ENCODE measurements around the gene CFAP43. TPM values are rescaled to one million over a fixed set of nuclear protein-coding genes. Genes with fewer than 3 reads are reported as not detected.
"Not testable (repeated sequence)": the region's sequence is repeated elsewhere in the genome, so short reads cannot be mapped to it uniquely, and the experiment has no call there.

CFAP43 gene
- total RNA-seq, 1 donor from 2014 or later, result 0.98 TPM

DNA sequence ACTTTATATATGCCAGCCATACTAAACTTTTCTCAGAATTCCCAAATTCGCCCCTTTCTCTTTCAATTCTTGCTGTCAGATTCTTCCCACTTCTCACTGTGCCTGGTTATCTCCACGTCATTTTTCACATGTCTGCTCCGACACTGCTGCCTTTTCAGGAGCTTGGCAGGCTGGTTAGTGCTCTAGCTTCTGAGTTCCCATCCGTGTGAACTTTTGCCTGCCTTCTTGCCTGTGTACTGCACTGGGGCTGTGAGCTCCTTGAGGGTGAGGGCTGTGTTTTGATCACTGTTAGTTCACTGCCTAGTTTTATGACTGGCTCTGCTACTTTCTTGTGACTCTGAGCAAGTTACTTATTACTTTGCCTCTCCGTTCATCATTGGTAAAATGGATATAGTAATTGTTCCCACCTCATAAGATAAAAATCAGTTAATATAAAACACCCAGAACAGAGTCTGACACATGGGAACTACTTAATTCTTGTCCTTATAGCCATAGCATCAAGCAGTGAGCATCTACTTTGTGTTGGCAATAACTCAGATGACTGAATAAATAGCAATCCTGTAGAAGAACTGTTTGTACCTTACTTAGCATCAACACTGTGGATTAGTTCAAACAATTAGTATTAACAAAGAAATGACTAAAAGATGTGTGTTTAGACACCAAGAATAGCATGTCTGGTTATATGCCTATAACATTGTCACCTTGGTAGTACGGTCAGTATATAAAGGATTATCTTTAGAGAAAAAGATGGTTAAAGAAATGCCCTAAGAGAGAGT is 28.0 kb upstream of the CFAP43 start:
- DNase-seq (ENCODE audit: low spot score) (no peak), ATAC-seq (no peak)
- intact Hi-C loops (cut with DNase I), result no loop called here

DNA sequence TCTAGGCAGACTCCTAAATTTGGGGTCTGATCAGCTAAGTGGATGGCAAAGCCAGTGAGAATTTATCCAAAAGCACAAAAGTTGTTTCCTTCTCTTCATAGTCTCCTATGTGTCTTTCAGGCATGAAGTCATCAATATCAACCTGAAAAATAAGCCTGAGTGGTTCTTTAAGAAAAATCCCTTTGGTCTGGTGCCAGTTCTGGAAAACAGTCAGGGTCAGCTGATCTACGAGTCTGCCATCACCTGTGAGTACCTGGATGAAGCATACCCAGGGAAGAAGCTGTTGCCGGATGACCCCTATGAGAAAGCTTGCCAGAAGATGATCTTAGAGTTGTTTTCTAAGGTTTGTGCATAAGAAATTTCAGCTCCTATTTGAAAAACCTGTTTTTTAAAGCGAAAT is 27.3 kb upstream of the CFAP43 start:
- ATAC-seq (no peak), DNase-seq (ENCODE audit: low spot score) (no peak)
- intact Hi-C loops (cut with DNase I), result no loop called here

DNA sequence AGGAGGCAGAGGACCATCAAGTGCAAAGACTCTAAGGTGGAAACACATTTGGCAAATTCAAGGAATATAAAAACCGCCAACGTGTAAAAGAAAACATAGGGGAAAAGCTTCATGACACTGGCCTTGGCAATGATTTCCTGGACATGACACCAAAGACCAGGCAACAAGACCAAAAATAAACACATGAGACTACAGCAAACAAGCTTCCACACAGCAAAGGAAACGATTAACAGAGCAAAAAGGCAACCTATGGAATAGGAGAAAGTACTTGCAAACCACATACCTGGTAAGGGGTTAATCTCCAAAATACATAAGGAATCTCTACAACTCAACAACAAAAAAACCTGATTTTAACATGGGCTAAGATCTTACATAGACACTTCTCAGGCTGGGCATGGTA is 26.0 kb upstream of the CFAP43 start:
- no peak for ATAC-seq
- intact Hi-C loops (cut with DNase I), result no loop called here
- no peak for DNase-seq (ENCODE audit: low spot score)

DNA sequence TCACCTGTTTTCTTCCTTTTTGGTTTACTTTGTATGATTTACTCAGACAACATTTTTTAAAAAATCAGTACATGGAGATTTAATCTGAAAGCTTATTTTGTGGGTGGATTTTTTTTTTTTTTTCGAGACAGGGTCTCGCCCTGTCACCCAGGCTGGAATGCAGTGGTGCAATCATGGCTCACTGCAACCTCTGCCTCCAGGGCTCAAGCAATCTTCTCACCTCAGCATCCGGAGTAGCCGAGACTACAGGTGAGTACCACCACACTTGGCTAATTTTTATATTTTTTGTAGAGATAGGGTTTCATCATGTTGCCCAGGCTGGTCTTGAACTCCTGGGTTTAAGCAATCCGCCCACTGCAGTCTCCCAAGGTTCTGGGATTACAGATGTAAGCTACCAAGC is 25.1 kb upstream of the CFAP43 start:
- DNase-seq (ENCODE audit: low spot score) (no peak), ATAC-seq (no peak)
- intact Hi-C loops (cut with DNase I), result no loop called here

DNA sequence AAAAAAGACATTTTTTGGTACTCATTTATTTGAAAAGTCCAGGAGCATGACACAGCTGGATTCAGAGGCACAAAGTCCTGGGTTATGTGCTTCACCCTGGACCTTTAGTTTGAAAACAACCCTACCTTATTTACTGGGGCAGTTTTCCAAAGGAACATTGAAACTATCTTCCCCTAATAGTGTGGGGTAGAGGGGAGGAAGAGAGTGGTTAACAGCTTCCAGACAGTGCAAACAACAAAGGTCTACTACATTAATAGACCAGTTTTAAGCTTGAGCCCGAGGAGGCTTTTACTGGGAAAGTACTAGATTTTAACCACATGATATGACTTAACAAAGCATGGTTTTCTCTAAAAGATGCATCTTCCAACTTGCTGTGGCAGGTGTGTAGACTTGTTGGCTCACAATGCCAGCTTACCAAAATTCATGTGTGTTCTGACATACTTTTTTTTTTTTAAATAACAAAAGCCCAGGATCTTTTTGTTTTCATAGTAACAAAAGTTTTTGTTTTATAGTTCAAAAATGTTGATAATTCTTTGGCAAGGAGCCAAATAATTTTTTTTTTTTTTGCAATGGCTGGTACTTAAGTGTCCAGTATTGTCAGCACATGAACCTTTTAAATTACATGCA is 24.3 kb upstream of the CFAP43 start:
- no peak for DNase-seq (ENCODE audit: low spot score)
- intact Hi-C loops (cut with DNase I), result no loop called here
- no peak for ATAC-seq

DNA sequence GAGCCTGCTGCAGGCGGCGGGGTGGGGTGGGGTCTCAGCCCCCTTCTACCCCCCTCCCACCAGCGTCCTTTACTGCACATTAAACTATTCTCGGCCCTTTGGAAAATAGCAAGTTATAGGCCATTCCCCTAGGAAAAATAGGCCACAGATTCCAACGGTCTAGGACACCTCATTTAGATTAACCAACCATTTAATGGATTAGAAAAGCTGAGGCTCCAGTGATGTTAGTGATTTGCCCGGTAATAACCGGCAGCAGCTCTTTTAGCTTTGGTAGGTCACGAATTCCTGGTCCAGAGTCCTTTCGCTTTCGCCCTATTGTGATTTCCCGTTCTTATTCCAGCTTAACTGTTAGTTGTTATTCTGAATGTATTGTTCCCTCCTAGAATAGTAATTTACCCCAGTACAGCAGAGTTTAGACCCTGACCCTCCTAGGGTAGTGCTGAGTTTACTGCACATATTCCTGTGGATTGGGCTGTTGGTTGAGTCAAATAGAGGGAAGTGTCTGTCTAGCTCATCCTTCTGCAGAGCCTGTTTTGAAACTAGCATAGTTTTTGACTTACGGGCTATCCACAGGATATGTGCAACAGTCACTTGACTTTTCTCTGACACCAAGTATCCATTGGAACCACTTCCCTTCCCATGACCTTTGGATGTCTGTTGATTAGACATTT is 23.3 kb upstream of the CFAP43 start:
- peak; percentile 79 for ATAC-seq
- DNase-seq (ENCODE audit: low spot score), result no peak

DNA sequence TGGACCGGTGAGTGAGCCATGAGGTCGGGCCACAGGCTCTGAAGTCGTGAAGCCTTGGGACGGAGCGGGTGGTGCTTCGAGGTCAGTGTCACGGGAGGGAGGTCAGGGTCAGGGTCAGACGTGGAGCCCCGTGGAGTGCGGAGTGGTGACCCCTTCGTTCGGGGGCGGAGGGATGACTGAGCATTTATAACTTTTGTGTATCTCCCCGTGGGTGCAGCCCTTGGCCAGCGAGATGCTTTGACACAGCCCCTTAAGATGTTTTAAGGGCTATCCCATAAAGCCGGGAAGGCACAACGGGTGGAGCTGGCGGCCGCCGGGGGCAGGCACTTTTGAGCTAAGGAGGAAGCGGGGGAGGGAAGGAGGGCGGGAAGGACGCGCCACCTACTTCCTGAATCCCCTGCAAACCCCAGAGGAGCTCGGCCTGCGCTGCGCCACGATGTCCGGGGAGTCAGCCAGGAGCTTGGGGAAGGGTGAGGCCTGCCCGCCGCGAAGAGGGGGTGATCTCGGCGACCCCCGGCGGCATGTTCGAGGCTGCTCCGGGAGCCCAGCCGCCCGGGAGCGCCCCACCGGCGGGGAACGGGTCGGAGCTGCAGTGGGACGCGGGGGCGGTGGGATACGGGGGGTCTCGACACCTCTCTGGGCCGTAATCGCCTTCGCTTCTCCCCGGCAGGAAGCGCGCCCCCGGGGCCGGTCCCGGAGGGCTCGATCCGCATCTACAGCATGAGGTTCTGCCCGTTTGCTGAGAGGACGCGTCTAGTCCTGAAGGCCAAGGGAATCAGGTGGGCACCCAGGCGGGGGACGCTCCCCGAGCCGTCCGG is 22.5 kb upstream of the CFAP43 start, which contains the start of gene GSTO1:
Gene GSTO1, plus strand, starts transcription at position 400 of the 818 bp plus-strand sequence. Its CDS starts 37 bp downstream, at position 437.
- peak; percentile 88 for DNase-seq (ENCODE audit: low spot score)
- intact Hi-C loops (cut with DNase I), result loop anchor here (2.0 kb wide), 1 partner anchor 18 kb away; no protein-coding TSS in a partner anchor
- ATAC-seq, result peak; percentile 93

More for the DNA sequence above, 23.3 kb upstream of the CFAP43 start:
- intact Hi-C loops (cut with DNase I), result loop anchor here (2.0 kb wide), 1 partner anchor 19 kb away; no protein-coding TSS in a partner anchor

DNA sequence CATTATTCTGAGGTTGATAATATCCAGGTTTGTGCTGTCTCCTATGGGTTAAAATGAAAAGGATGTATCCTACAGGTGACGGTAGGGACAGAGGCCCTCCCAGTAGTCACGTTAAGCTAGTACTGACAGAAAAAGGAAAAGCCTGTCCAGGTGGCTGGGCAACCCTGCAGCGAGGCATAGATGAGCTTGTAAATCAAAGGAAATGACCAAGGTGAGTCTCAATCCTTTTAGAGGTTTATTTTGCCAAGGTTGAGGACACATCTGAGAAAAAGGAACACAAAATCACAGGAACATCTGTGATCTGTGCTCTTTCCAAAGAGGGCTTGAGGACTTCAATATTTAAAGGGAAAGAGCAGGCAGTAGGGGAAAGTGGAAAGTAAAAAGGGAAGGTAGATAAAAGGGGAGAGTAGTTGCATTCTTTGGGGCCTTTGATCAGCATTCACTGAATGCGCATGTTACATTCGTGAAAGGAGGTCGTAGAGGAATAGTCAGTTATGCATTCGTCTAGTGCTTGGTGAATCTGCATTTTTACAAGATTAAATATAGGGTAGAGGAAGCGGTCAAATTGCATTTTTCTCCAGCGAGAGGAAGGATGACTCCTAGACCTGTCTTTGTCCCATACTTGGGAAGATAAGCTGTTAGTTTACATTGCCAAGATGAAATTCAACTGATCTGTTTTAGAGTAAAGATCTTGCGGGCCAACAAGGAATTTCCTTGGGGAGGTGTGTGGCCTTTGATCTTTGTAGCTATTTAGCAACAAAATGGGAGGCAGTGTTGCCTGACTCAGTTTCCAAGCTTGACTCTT is 21.6 kb upstream of the CFAP43 start:
- intact Hi-C loops (cut with DNase I), result loop anchor here (2.0 kb wide), 1 partner anchor 17 kb away; no protein-coding TSS in a partner anchor
- ATAC-seq (no peak), DNase-seq (ENCODE audit: low spot score) (no peak)

DNA sequence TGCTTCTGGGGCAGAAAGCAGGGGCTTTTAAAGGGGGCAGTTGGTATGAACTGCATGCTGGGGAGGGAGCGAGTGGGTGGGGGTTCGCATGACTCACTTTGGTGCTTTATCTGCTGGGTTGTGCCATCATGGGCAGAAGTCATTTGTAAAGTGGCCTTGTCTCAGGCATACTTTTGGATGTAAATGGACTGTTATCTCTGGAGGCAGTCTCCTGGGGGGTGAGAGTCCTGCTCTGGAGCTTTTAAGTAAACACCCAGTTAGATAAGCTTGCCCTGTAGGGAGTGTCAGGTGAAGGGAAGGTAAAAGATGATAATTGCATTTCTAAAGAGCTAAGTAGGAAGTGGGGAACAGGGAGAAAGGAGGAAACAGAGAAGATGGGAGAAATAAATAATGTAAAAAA is 20.9 kb upstream of the CFAP43 start:
- DNase-seq (ENCODE audit: low spot score) (no peak), ATAC-seq (no peak)
- intact Hi-C loops (cut with DNase I), result no loop called here

DNA sequence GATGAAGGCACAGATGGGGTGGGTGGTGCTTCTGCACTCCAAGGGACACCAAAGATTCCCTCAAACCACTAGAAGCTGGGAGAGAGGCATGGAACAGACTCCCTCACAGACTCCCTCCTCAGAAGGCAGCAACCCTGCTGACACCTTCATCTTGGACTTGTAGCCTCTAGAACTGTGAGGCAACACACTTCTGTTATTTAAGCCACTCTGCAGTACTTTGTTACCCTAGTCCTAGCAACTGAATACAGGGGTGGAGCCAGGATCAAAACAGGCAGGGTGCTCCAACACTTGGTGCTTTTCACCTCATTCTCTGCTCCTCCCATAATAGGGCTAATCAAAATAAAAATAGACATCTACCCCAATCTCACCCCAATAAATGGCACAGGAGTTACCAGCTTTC is 20.2 kb upstream of the CFAP43 start:
- ATAC-seq (no peak), DNase-seq (ENCODE audit: low spot score) (no peak)
- intact Hi-C loops (cut with DNase I), result no loop called here

DNA sequence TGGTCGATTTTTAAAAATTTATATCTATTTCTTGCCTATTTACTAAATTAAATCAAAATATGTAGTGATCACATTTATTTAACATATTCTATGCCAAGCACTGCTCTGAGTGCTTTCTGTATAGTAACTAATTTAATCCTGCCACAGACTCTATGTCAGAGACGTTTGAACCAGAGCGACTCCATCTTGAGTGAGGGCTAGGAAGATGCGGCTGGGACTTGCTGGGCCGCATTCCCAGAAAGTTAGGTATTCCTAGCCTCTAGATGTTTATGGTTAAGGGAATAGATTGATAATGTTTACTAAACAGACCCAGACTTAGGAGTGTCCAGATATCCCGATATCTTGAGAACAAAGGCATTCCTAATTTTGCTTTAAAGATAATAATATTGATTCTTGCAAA is 19.3 kb upstream of the CFAP43 start:
- DNase-seq (ENCODE audit: low spot score) (no peak), ATAC-seq (no peak)
- intact Hi-C loops (cut with DNase I), result no loop called here

DNA sequence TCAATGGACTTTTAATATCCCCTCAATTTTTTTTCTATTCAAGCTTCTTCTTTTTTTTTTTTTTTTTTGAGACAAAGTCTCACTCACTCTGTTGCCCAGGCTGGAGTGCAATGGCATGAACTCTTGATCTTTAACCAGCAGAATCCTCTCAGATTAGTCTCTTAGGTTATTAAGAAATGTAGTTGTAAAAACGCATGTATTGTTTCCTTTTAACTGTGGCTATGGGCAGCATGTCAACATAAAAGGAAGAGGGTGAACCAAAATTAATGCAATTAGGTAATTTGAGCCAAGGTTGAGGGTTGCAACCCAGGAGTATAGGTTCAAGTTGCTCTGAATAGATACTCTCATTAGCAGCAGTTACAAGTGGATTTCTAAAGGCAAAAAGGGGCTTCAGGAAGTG is 18.2 kb upstream of the CFAP43 start:
- DNase-seq (ENCODE audit: low spot score), result no peak
- intact Hi-C loops (cut with DNase I), result no loop called here
- ATAC-seq, result no peak

DNA sequence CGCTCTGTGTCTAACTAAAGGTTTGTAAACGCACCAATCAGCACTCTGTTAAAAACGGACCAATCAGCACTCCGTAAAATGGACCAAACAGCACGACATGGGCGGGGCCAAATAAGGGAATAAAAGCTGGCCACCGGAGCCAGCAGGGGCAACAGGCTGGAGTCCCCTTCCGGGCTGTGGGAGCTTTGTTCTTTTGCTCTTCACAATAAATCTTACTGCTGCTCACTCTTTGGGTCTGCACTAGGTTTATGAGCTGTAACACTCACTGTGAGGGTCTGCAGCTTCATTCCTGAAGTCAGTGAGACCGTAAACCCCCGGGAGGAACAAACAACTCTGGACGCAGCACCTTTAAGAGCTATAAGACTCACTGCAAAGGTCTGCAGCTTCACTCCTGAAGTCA is 16.8 kb upstream of the CFAP43 start:
- ATAC-seq; intact Hi-C loops (cut with DNase I); DNase-seq (ENCODE audit: low spot score): not testable (repeated sequence)

DNA sequence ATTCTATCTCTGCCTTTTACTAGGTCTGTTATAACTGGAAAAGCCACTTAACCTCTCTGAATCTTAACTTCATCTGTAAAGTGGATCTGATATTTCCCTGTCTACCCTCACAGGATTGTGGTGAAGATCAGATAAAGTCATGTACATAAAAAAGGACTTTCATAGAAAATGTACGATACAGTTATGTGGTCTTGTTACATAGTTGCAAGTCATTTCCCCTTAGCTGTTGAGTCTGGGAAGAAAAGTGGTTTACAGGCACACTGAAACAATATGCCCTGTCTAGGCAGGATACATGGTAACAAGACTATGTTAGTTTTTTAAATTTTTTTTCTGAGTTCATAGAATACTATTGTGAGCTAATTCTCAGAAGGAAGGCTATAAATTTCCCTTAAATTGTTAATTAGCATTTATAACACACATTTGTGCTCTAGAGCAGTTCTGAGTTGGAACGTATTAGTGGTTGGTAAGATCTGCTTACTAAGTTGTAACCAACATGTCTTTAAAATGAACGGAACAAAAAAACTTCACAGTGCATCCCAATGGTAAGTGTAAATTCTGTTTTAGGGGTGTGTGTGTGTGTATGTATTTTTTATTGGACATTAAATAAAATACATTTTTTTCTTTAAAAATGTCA is 15.5 kb upstream of the CFAP43 start:
- DNase-seq (ENCODE audit: low spot score) (no peak), ATAC-seq (no peak)
- intact Hi-C loops (cut with DNase I), result no loop called here

DNA sequence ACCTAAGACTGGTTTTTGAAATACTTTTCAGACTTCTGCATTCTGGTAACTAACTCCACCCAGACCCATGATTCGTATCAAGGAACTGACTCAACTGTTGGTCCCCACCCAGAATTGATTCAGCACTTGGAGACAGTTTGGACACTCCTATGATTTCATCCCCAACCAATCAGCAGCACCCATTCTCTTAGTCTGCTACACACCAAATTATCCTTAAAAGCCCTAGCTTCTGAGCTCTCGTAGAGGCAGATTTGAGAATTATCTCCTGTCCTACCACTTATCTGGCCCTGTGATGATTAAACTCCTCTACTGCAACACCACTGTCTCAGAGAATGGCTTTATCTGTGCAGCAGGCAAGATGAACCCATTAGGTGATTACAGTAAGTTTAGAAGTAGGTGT is 14.8 kb upstream of the CFAP43 start:
- no peak for DNase-seq (ENCODE audit: low spot score)
- ATAC-seq, result no peak
- intact Hi-C loops (cut with DNase I), result no loop called here

DNA sequence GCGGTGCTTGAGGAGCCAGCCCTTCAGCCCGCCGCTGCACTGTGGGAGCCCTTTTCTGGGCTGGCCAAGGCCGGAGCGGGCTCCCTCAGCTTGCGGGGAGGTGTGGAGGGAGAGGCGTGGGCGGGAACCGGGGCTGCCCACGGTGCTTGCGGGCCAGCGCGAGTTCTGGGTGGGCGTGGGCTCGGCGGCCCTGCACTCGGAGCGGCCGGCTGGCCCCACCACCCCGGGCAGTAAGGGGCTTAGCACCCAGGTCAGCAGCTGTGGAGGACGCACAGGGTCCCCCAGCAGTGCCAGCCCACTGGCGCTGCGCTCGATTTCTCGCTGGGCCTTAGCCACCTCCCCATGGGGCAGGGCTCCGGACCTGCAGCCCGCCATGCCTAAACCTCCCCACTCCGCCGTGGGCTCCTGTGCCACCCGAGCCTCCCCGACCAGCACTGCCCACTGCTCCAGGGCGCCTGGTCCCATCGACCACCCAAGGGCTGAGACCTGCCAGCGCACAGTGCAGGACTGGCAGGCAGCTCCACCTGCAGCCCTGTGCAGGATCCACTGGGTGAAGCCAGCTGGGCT is 13.0 kb upstream of the CFAP43 start:
- DNase-seq (ENCODE audit: low spot score) (no peak), ATAC-seq (no peak)
- intact Hi-C loops (cut with DNase I), result no loop called here

DNA sequence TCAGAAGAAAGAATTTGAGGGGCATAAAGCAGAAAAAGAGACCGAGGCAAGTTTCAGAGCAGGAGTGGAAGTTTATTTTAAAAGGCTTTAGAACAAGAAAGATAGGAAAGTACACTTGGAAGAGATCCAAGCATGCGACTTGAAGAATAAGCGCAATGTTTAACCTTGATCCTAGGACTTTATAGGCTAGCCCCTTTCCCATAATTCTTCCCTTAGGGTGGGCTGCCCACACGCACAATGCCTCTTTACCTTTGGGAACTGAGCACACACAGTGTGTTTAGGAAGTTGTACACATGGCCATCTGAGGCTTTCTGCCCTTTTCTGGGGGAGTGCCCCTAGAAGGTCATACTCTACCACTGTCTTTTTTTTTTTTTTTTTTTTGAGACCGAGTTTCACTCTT is 11.3 kb upstream of the CFAP43 start:
- DNase-seq (ENCODE audit: low spot score) (no peak), ATAC-seq (no peak)

DNA sequence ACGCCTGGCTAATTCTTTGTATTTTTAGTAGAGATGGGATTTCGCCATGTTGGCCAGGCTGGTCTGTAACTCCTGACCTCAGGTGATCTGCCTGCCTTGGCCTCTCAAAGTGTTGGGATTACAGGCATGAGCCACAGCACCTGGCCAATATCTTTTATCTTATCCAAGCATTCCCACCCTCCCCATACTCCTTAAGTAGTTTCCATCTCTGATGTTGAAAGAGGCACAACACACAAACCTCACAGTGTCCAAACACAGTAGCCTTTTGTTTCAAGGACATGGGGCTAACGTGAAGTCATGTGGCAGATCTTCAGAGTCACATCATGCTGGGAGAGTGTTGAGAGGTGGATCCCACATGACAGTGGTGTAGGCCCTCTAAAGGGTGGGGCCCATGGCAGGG is 10.8 kb upstream of the CFAP43 start:
- intact Hi-C loops (cut with DNase I); DNase-seq (ENCODE audit: low spot score): not testable (repeated sequence)
- peak; percentile 22 for ATAC-seq

More for the DNA sequence above, 11.3 kb upstream of the CFAP43 start:
- intact Hi-C loops (cut with DNase I), result no loop called here

Data from sciatic nerve (tissue), 2 donors.